Adipose tissue (tissue), 3 donors: ENCODE measurements around the gene ZSWIM6. TPM values are rescaled to one million over a fixed set of nuclear protein-coding genes. Genes with fewer than 3 reads are reported as not detected.

Source experiments
- H3K27ac ChIP-seq: one replicate; pipeline ENCODE4 v1.5.1; 2013; ENCODE audit warnings: low read depth, low read length
- WGBS, 3 donors: extraction: QIAGEN DNeasy Blood & Tissue Kit; methylation state at CpG; one replicate each; pipeline ENCODE4 v1.1.7; 2013; 5-methylcytosine and 5-hydroxymethylcytosine counted together
- polyA plus RNA-seq, 3 donors: library from polyadenylated mRNA; stranded (reverse); fragments of 200-250 nt; gene quantifications; one replicate each; pipeline ENCODE4 v1.2.3, GENCODE V29; 2013
- donor health status: healthy with polysubstance abuse.
- donor health status: Bipolar disorder and iron deficiency.
- donor health status: healthy.

ZSWIM6 gene
- polyA plus RNA-seq, 3 donors = 2.1 to 6.5 (median 2.6) TPM

DNA sequence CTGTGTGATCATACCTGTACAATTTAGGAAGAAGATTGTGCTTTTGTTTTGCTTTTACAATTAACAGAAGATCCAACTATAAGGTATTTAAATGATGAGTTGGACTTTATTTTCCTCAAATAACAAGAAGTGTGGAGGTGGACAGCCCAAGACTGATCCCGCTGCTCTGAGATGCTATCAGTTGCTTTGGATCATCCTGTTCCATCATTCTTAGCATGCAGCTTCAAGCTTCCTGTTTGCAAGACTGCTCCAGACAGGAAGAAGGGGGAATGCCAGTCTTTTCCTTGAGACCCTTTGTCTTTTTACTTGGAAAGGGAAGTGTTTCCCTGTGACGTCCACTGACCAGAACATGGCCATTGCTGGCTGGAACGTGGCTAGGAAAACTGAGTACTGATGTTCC is 250.8 kb downstream of the ZSWIM6 start:
- H3K27ac ChIP-seq = no peak overlapping the region
- 58 to 73% (median 70%) methylated on average over 3 of the region's 3 CpGs for WGBS, 3 donors

DNA sequence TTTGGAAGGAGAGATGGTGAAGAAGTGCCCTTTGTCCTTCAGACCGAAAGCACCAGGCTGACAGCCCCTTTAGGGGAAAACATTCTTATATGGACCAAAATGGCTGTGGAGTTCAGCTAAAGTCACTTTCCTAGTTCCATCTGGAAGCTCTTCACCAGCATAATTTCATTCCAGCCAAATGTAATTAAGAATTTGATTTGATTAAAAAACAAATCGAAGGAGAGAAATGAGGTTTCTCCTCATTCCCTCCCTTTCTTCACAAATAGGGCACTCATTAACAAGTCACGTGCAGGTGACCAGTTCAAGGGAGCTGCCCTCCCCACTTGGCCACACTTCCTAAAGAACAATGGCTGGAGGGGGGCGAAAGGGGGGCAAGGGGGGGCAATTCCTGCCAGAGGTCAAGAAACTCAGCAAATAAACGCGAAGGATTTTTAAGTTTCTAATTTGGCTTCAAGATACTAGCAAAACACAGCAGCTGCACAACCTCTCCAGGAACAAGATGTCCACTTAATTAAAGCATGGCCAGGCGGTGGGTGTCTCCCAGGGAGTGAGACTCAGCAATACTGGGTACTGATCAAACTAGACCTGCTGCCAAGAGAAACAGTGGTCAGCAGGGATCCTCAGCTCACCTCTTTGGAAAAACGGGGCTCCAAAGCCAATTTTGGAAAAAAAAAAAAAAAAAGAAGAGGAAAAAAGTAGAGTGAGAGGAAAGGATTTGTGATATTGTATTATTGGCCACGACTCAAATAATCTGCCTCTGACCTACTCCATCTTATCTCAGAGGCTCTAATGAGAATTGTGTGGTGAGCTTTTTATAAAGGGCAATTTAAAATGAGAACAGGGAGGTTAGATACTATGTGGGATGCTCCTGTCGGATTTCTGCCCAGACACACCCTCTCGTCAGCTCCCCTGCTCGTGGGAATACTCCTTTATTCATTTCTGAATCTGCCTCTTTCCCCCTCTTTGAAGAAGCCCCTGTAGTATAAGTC is 254.3 kb downstream of the ZSWIM6 start:
- 42 to 62% (median 45%) methylated on average over 12 of the region's 12 CpGs for WGBS, 3 donors

DNA sequence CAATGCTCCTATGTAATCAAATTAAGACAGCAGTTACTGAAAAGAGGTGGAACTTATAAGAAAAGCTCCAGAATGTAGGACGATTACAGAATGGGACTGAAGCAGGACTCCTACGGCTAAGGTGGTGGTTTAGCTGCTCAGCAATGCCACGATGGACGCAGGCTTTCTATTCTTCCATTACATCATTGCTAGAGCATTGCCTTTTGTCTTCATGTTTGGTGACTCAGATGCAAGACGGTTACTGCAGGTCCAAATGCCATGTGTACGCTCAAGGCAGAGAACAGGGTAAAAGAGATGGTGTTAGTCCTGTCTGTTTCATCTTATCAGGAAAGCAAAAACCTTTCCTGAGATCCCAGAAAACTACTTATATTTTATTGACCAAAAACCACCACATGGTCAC is 255.1 kb downstream of the ZSWIM6 start:
- 70 to 90% (median 71%) methylated on average over 6 of the region's 6 CpGs for WGBS, 3 donors
- H3K27ac ChIP-seq = no peak overlapping the region

More for the DNA sequence above, 254.3 kb downstream of the ZSWIM6 start:
- H3K27ac ChIP-seq = no peak overlapping the region

DNA sequence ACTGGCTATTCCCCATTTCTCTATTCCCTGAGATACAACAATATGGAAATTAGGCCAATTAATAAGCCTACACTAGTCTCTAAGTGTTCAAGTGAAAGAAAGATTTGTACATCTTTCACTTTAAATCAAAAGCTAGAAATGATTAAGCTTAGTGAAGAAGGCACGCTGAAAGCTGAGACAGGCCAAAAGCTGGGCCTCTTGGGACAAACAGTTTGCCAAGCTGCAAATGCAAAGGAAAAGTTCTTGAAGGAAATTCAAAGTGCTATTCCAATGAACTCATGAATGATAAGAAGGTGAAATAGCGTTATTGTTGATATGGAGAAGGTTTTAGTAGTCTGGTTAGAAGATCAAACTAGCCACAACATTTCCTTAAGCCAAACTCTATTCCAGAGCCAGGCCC is 256.2 kb downstream of the ZSWIM6 start:
- H3K27ac ChIP-seq = no peak overlapping the region
- WGBS, 3 donors = 36 to 49% (median 39%) methylated on average over 2 of the region's 2 CpGs

DNA sequence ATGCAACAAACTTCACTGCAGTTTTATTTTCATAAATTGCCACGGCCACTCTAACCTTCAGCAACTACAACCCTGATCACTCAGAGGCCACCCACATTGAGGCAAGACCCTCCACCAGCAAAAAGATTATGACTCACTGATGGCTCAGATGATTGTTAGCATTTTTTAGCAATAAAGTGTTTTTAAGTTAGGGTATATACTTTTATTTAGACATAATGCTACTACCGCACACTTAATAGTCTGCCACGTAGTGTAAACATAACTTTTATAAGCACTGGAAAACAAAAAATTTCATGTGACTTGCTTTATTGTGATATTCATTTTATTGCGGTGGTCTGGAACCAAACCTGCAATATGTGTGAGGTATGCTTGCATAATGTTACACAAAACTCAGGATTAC is 257.9 kb downstream of the ZSWIM6 start:
- H3K27ac ChIP-seq = no peak overlapping the region
- 94 to 97% (median 97%) methylated on average over 4 of the region's 4 CpGs for WGBS, 3 donors

DNA sequence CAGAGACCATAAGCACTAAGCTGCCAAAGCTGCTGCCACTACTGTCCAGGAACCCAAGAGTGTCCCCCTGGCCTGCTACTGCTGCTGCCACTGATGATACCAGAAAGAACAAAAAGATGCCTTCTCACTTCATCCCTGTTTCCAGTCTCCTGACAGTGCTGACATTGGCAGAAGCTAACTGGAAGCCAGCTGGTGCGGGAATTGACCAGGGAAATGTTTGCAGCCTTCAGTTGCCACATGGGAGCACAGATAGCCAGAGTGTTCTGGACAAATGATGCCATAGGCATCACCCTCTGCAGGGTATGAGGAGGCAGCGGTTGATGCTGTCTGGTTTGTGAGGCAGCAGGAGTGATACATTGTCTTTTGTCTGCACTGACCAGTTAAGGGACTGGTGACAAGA is 258.4 kb downstream of the ZSWIM6 start:
- 95 to 96% (median 96%) methylated on average over 2 of the region's 2 CpGs for WGBS, 3 donors
- H3K27ac ChIP-seq = no peak overlapping the region

DNA sequence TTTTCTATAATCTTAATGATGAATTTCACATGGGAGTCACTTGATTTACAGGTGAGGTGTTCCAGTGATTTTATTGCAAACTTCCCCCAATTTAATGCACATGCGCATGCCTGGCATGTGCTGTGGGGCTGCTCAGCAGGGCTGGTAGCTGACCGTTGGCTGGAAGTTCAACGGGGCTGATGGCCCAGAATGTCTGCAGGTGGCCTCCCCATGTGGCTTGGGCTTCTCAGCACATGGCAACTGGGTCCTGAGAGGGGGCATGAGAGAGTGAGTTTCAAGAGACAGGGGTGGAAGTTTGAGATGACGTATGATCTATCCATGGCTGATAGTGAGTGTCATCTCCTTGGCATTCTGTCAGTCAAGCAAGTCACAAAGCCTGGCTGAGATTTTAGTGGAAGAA is 259.8 kb downstream of the ZSWIM6 start:
- WGBS, 3 donors = 94 to 99% (median 98%) methylated on average over 4 of the region's 4 CpGs
- no peak overlapping the region for H3K27ac ChIP-seq

DNA sequence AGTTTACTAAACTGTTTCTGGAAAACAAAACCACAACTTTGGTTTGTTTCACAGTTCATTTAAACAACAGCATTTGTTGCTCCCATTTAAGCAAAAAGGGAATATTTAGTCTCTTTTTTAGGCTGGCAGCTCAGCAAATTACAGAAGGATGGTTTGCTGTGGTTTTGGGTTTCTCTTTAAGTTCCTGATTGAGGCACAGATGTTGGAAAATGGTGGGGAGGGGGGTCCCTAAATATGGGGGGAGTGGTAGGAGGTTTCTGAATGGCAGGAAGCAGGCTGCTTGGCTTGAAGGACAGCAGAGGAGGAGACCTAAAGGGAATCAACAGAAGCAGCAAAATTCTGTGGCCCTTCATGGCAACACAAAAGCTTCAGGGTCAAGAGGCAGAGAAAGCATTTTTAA is 263.4 kb downstream of the ZSWIM6 start:
- no peak overlapping the region for H3K27ac ChIP-seq

Other genes starting within 250 kb of the ZSWIM6 start
- 10 to 100 TPM; 16.1 to 30.1 (median 19.6) TPM for gene SMIM15, start 169.8 kb upstream of the ZSWIM6 start, polyA plus RNA-seq